GM12801 (cell line): ENCODE data around the gene TPCN1.

ENCODE experiments used
- CTCF ChIP-seq: IDR thresholded peaks from one replicate; pipeline ENCODE4 v1.5.1; 2011; ENCODE audit warnings: control low read depth; ENCODE audit not compliant: insufficient read length; ENCODE audit errors: extremely low read depth

Gene TPCN1

GRCh38 chr12:113254298-113254697, 33.0 kb downstream of the TPCN1 start:
- TF ChIP-seq CTCF = no peak

GRCh38 chr12:113257564-113257963, 36.3 kb downstream of the TPCN1 start:
- TF ChIP-seq CTCF = no peak

GRCh38 chr12:113260127-113260526, 38.9 kb downstream of the TPCN1 start:
- TF ChIP-seq CTCF = no peak

GRCh38 chr12:113260636-113261300, 39.5 kb downstream of the TPCN1 start:
- no peak for TF ChIP-seq CTCF

GRCh38 chr12:113261847-113262470, 40.7 kb downstream of the TPCN1 start:
- no peak for TF ChIP-seq CTCF

- no peak for TF ChIP-seq CTCF
Observed at GRCh38 chr12:113262710-113263109, 41.4 kb downstream of the TPCN1 start.

- TF ChIP-seq CTCF = no peak
Observed at GRCh38 chr12:113263431-113263963, 42.2 kb downstream of the TPCN1 start.
